NCI-H345 treated with DMSO at 0.1 percent for 48 hours (cell line): Measurements from ENCODE around the gene ESRRB.

Experiments
- DNase-seq: peaks from one replicate; lab custom pipeline; 2025; ENCODE audit not compliant: unreplicated experiment; lab: John Stamatoyannopoulos, UW

ESRRB gene

DNA sequence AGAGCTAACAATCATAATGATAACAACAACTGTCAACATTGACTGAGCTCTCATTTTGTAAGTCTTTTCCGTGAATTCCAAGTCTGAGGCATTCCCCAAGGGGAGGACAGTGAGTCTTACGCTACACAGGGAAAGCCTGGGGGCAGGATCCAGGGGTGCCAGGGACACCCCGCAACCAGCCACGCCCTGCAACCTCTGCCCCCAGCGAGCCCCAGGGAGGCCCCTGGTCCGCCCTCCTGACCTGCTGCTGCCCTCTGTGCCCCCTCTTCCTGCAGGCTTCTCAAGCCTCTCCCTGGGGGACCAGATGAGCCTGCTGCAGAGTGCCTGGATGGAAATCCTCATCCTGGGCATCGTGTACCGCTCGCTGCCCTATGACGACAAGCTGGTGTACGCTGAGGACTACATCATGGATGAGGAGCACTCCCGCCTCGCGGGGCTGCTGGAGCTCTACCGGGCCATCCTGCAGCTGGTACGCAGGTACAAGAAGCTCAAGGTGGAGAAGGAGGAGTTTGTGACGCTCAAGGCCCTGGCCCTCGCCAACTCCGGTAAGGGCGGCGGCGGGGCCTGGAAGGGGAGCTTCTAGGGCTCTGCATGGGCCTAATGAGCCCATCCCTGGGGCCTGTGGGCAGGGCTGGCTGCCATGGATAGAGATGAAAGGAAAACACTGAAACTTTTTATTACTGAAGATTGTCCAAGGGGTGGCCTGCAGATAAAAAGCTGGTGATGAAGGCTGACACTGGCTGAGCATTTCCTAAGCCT is 115.4 kb downstream of the ESRRB start:
- DNase-seq = no peak

DNA sequence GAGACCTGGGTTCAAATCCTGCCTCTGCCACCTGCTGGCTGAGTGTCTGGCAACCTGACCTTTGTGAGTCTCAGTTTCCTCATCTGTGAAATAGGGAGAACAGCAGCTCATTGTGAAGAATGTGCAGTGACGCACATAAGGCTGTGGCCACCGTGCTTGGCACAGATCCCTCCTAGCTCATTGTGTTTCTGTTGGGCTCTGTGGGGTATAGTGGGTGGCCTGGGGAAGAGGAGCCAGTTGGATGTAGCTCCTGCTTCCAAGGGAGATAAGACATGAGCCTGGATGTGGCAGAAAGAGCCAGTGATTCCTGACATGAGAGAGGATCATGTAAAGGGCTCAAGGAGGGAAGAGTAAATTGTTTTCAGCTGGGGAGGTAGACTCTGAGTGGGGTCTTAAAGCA is 120.0 kb downstream of the ESRRB start:
- DNase-seq = no peak

DNA sequence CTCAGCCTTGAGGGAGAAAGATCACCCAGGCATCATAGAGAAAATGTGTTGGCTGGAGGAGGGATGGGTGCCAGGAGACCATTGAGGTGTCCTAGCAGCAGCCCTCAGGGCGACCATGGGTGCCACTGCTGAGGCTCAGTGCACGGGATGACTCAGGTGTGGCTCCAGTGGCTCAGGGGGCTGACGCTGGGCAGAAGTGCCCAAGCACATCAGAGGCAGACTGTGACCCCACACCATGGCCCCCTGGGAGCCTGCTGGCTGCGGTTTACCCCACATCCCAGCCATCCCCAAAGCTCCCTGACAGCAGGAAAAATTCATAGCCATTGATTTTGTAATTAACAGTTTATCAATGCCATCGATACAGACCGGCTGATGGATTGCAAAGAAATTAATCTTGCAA is 120.7 kb downstream of the ESRRB start:
- no peak for DNase-seq

DNA sequence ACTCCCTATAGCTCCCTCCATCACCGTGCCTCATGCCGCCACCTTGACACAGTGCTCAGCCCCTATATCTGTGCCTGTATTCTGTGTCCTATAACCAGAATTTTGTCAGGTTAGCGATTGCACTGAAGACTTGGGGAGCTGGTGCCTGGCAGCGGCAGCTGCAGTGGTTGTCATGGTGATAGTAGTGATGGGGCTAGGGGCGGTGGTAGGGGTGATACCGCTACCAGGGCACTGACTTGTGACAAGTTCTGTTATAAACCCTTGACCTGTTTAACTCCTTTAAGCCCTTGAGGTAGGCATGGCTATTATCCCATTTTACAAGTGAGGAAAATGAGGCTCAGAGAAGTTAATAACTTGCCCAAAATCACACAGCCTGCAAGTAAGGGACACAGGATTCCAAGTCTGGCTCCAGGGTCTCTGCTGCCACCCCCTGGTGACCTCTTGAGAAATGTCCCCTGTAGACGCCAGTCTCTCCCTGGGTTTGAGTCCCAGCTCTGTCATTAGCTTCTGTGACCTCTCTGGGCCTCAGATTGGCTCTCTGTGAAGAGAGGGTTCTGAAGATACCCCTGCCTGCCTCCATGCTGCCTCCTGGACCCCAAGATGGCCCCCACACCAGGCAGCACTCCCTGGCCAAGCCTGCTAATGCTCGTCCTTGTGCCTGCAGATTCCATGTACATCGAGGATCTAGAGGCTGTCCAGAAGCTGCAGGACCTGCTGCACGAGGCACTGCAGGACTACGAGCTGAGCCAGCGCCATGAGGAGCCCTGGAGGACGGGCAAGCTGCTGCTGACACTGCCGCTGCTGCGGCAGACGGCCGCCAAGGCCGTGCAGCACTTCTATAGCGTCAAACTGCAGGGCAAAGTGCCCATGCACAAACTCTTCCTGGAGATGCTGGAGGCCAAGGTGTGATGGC is 121.9 kb downstream of the ESRRB start:
- DNase-seq = no peak

DNA sequence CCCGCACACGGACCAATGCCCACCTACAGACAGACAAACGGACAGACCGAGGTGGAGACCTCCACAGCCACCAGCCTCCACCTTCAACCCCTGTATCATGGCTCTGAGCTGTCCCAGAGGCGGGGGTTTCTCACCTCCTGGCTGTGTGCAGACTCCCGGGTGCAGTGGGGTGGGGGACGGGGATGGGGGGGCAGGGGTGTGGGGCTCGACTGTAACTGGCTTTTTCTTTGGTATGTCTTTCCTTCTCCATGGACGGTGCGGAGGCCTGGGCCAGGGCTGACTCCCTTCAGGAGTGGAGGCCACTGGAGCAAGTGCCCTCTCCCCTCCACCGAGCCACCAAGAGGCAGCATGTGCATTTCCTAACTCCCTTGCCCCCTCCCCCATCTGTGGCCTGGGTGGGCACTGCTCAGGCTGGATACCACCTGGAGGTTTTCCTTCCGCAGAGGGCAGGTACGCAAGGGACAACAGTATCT is 122.6 kb downstream of the ESRRB start:
- DNase-seq = no peak

DNA sequence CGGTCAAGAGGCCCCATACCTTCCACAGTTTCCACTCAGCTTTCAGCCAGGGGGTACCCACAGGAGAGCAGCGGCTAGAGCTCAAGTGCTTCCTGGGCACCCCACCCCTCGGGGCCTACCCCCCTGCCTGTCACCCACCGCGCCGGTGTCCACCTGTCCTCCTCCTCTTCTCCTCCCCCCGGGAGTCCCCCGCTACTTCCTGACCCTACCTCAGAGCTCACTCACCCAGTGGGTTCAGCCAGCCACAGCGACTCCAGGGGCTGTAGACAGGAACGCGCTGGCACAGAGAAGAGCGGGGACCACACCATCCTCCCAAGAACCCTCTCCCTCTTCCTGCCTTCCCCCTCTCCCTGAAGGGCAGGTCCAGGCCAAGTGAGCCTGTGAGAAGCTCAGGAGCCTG is 123.0 kb downstream of the ESRRB start:
- DNase-seq = no peak

DNA sequence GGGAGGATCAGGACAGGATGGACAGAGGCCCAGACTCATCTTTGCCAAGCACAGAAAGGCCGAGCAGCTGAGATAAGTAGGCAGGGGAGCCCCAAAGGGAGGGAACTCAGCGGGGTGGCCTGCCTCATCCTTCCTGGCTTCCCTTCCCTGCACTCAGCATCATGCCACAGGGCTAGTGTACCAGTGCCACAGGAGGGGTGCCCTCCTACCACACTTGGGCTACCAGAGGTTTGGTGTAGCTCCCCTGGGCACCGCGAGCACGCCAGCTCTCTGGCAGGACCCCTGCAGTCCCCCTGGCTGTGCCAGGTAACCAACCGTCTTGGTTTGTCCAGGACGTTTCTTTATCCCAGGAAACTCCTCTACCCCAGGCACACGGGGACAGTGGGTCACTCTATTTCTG is 123.5 kb downstream of the ESRRB start:
- no peak for DNase-seq

DNA sequence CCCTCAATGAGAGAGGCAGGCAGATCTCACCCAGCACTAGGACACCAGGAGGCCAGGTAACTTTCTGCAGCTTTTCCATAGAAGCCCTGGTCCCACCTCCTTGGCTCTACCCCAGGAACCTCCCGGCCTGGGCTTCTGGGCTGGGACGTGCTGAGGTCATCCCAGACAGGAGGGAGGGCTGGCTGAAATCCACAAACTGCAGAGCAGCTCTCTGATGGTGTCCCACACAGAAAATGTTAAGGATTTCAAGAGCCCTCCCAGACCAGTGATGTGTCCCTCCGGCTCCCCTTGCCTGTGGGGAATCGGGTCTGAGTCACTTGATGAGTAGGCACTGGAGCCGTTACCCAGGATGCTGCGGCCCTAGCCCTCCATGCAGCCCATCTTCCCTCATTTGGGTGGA is 124.1 kb downstream of the ESRRB start:
- DNase-seq = no peak

DNA sequence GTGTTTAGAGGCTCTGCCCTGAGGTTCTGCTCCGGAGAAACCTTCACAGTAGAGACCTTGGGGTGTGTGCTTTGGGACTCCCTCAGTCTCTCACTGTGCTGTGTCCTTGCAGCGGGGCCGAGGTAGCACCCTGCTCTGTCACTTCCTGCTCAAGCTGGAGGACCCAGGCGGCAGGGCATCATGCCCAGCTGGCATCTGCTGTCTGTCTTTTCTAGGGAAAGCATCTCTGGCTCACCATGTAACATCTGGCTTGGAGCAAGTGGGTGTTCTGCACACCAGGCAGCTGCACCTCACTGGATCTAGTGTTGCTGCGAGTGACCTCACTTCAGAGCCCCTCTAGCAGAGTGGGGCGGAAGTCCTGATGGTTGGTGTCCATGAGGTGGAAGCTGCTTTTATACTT is 124.5 kb downstream of the ESRRB start:
- DNase-seq = no peak

DNA sequence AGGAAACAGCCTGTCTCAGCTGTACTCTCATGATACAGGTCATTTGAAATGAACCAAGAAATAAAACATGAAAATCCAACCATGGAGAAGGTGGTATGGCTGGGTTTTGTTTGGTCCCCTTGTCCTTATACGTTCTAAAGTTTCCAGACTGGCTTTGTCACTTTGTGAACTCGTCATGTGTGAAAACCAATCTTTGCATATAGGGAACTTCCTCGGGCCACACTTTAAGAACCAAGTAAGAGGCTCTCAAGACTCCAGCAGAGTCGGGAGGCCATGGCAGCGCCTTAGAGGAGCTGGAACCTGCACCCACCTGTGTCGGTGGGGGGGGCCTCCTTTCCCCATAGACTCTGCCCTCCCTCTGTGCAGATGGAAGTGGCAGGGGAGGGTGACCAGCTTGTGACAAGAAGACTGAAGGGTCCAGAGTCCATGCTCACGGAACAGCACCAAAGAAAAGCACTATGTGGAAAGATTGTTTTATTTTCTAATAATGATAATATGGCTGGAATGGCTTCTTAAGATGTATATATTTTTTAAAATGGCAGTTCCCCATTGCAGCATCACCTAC is 125.3 kb downstream of the ESRRB start:
- no peak for DNase-seq

DNA sequence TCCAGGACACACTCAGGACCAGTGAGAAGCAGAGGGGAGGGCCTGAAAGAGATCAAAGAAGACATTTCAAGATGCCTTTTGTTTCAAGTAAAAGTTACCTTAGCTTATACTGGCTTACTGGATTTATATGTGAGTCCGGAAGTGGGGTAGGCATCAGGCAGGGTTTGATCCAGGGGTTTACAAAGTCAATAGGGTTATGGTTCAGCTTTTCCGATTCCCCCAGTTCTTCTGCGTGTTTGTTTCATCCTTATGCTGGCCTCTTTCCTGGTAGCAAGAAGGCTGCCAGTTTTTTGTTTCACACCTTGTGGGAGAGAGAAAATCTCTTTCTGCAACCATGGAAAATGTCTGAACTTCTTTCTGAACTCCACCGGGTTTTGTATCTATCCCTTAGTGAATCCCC is 126.3 kb downstream of the ESRRB start:
- DNase-seq = no peak

DNA sequence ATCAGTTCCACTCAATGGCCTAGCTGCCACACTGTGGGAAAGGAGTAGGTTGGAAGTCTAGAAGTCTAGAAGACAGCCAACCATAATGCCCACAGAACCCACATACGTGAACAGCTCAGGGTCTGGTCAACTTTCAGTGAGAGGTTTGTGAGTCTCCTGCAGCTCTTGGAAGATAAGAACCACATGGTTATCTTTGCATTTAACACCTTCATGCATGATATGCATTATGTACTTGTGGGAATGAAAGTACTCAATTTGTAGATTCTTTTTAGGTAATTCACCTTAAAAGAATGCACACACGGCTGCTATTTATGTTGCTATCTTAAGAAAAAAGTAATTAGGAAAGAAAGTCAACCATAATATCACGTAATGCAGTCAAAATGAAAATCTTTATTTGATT is 126.7 kb downstream of the ESRRB start:
- no peak for DNase-seq

DNA sequence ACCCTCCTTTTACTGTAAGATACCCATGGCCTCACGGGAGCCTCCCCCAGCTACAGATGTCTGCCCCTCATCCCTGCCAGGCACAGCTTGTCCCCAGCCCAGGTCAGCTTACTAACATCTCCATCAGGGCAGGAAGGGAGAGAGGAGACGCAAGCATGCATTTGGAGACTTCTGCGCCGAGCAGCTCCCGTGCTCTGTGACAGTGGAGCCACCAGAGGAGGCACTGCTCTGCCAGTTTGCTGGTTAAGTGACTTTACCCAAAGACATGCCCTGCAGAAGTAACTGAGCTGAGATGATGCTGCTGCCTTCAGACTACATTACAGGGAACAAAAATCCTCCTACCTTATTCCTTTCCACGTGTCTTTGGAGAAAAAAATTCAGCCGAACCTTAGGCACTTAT is 133.4 kb downstream of the ESRRB start:
- DNase-seq = no peak

DNA sequence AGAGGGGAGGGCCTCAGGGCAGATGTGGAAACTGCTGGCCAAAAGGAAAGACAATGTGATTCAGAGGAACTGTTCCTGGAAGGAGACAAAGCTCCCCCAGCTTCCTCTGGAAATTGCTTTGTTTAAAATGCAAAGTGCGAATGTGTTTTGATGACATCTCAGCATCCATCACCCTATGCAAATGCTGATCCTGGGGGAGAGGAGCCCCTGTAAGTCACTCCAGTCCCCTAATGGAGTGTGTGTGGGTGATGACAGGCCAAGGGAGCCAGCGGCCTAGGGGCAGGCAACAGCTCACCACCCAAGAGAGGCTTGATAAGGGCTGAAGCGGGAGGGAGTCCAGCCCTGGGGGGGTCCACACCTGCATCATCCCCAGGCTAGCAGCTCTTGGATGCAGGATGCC is 134.2 kb downstream of the ESRRB start:
- DNase-seq = no peak

DNA sequence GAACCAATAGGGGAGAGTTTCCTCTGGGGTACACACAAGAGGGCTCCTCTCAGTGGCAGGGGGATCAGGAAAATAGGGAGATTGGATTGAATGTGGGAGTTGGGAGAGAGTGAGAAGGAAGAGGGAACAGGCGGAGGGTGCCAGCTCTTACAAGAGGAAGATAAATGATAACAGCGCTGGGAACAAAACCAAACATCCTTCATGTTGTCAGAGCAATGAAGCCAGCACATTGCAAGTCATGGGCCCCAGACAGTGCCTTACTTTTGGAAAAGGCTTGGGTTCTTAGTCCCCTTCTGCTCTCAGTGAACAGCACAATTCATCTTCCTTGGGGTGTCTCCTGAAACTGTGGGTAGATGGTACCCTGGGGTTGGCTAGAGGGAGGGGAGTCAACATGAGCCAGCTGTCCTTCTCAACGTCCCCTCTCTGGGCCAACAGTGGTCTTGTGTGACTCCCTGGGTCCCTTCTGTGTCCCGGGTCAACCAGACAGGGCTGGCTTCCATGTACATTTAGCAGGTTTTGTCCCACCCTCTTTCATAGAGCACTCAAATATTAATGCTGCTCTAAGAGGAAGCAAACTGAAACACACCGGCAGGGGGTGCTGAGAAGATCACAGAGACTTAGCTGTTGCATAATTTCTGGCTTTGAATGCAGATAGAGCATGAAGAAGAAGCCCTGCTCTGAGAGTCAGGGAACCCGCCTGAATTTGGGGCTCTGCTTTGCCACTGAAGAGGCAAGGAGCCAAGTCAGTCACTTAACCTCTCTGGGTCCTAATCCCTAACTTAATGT is 138.5 kb downstream of the ESRRB start:
- DNase-seq = peak; percentile 12

DNA sequence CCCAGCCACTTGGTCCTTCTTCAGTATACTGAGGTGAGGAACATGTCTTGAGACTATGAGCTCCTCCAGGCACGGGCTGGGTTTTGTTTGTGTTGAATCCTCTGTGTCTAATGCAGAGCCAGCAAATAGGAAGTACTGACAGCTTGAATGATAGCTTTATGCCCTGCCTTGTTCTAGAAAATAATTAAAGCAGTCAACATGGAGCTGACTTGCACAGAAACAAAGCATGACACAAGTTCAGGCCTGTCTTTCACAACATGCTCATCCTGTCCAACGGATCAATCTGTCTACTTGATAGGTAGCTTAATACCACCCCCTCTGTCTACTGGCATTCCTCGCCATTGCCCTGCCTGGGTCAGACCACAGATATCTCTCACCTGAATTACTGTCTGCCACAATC is 140.9 kb downstream of the ESRRB start:
- peak; percentile 43 for DNase-seq

DNA sequence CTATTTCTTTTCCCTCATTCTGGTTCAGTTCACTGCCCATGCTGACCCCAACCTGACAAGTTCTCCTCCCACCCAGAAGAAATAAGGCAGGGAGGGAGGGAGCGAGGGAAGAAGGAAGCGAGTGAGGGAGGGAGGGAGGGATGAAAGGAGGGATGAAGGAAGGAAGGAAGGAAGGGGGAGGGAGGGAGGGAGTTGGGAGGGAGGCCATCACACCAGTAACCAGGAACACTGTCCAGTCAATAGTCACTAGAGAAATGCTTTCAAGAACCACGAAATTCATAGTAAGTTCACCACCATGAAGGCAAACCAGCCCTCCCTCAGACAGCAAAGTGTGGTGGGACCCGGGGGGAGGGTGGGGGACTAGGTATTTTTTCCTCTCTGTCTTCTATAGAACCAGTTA is 142.4 kb downstream of the ESRRB start:
- DNase-seq = no peak

DNA sequence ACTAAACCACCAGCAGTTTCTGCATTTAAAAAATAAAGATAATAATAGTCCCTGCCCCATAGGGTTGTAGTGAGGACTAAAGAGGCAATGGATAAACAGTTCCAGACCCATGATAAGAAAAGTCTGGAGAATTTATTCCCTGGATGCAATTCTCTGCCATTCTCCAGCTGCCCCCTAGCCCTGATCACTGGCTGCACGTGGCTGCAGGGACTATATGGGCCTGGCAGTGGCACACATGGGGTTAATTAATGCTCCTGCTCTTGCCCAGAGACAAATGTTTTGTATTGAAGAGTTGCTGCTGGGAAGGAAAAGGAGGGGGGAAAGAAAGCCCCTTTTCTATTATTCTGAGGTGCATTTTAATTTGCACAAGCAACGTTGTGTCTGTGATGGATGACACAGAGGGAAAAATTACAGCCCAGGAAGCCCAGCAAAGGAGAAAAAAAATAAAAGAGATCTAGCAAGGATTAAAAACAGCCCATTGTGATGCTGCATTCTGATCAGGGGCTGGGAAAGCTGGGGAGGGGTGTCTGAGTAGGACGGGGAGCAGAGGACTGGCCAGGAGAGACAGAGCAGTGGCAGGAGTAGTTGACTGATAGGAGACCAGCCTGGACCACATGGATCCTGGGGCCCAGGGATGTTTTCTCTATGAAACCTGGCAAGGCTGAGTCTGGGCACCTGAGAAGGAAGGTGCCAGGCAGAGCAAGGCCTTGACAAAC is 149.3 kb downstream of the ESRRB start:
- no peak for DNase-seq

DNA sequence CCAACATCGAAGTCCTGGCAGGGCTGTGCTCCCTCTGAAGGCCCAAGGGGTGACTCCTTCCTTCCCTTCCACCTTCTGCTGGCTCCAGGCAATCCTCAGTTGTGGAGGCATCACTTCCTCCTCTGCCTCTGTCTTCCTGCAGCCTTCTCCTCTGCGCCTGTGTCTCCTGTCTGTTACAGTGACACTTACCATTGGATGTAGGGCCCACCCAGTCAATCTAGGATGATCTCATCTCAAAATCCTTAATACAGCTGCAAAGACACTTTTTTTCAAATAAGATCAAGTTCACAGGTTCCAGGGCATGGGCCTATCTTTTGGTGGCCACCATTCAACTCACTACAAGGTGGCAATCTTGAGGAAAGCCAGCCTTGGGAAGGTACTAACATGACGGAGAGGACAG is 155.1 kb downstream of the ESRRB start:
- no peak for DNase-seq

DNA sequence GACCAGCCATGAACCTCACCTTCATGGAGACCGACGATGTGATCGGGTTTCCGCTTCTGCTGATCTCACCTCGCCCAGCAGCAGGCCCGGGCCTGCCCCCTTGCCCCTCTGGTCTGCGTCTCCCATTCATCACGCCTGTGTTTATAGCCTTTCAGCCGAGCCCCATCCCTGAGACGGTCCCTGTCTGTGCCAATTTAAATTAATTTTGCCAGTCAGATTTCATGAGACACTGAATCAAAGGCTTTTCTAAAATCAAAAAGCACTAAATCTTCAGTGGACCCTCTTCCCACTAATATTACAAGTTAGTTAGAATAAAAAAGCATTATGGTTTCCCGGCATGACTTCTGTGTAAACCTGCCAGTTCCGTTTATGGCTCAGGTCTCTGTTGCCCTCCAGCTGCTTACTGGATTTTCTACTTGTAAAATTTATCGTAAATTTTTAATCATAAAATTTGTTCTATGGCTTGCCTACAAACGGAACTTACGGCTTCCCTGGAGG is 155.9 kb downstream of the ESRRB start:
- DNase-seq = no peak
